MM.1S (cell line): Measurements from ENCODE around the gene ZSCAN26.
A peak's percentile ranks its signal among the peaks of the same experiment; 100 is the strongest.

Source experiments
- DNase-seq: peaks from one replicate; pipeline ENCODE4 v3.0.0-alpha.2; 2015
- H2AFZ ChIP-seq: fragments of 300-600 bp; sonication (generic); 2 replicates; pipeline ENCODE4 v1.6.0; 2016; ENCODE audit warnings: antibody characterized with exemption, low read length
- H3F3A ChIP-seq: fragments of 300-600 bp; sonication (generic); 2 replicates; pipeline ENCODE4 v1.6.1; 2016; ENCODE audit warnings: mild to moderate bottlenecking, antibody characterized with exemption, low read length, moderate library complexity, mixed read lengths; ENCODE audit not compliant: insufficient read depth
- H3K27ac ChIP-seq: fragments of 300-600 bp; sonication (generic); 2 replicates; pipeline ENCODE4 v1.5.1; 2016; ENCODE audit warnings: mild to moderate bottlenecking, low read length
- H3K27me3 ChIP-seq: fragments of 300-600 bp; sonication (generic); replicated peaks from 2 replicates; pipeline ENCODE4 v1.6.0; 2016; ENCODE audit warnings: low read length; ENCODE audit not compliant: insufficient read depth
- H3K36me3 ChIP-seq: fragments of 300-600 bp; sonication (generic); replicated peaks from 2 replicates; pipeline ENCODE4 v1.6.1; 2016; ENCODE audit warnings: mild to moderate bottlenecking, low read length, mixed read lengths; ENCODE audit not compliant: insufficient read depth
- H3K4me1 ChIP-seq: fragments of 300-600 bp; sonication (generic); 2 replicates; pipeline ENCODE4 v1.6.1; 2016; ENCODE audit warnings: low read length, mixed read lengths
- H3K4me2 ChIP-seq: fragments of 300-600 bp; sonication (generic); 2 replicates; pipeline ENCODE4 v1.6.0; 2016; ENCODE audit warnings: low read depth, low read length
- H3K4me3 ChIP-seq: fragments of 300-600 bp; sonication (generic); 2 replicates; pipeline ENCODE4 v1.5.1; 2016; ENCODE audit warnings: low read length, mixed read lengths
- H3K79me2 ChIP-seq: fragments of 300-600 bp; sonication (generic); 2 replicates; pipeline ENCODE4 v1.6.1; 2016; ENCODE audit warnings: mixed run types, low read length, mixed read lengths
- H3K9ac ChIP-seq: fragments of 300-600 bp; sonication (generic); 2 replicates; pipeline ENCODE4 v1.6.1; 2016; ENCODE audit warnings: low read length, mixed read lengths
- H3K9me2 ChIP-seq: fragments of 300-600 bp; sonication (generic); replicated peaks from 2 replicates; pipeline ENCODE4 v1.6.1; 2016; ENCODE audit warnings: mild to moderate bottlenecking, low read length, mixed read lengths; ENCODE audit not compliant: insufficient read depth
- H3K9me3 ChIP-seq: fragments of 300-600 bp; sonication (generic); replicated peaks from 2 replicates; pipeline ENCODE4 v1.6.1; 2016; ENCODE audit warnings: mild to moderate bottlenecking, low read length, mixed read lengths; ENCODE audit not compliant: insufficient read depth
- H4K20me1 ChIP-seq: fragments of 300-600 bp; sonication (generic); 2 replicates; pipeline ENCODE4 v1.6.1; 2016; ENCODE audit warnings: mild to moderate bottlenecking, low read length, moderate library complexity, mixed read lengths; ENCODE audit not compliant: insufficient read depth
- EZH2 ChIP-seq: fragments of 300-600 bp; sonication (generic); optimal IDR thresholded peaks from 2 replicates; pipeline ENCODE3; 2017; ENCODE audit warnings: low read depth, mild to moderate bottlenecking, antibody characterized with exemption, low read length, mixed read lengths
- EZH2phosphoT487 ChIP-seq: fragments of 300-600 bp; sonication (generic); IDR thresholded peaks from 2 replicates; pipeline ENCODE4 v1.6.1; 2018; ENCODE audit warnings: antibody characterized with exemption, low read length
- TF ChIP-seq, protein P1 (sequence below): fragments of 300-600 bp; sonication (generic); IDR thresholded peaks from 2 replicates; pipeline ENCODE4 v1.5.1; 2016; ENCODE audit warnings: antibody characterized with exemption, low read length, mixed read lengths

The ZSCAN26 gene

DNA sequence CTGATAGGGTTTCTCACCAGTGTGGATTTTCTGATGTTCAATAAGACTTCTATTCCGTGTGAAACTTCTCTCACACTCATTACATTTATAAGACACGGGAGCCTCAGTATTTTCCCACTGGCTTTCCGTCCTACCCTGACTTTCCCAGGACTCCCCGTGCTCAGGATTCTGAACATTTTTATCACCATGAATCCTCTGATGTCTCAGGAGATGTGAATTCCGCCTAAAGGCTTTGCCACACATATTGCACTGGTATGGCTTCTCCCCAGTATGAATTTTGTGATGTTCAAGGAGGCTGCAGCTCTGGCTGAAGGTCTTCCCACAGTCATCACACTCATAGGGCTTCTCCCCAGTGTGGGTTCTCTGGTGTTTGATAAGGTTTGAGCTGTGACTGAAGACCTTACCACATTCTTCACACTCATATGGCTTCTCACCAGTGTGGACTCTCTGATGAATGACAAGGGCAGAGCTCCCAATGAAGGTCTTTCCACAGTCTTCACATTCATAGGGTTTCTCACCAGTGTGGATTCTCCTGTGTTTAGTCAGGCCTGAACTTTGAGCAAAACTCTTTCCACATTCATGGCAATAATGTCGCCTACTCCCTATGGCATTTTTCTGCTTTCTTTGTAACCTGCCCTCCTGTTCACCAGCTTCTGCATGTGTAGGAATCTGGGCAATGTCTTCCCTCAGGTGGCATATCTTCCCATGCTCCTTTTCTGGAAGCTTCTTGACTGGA is 21.6 kb upstream of the ZSCAN26 start:
- H3K79me2 ChIP-seq = no peaks in the 10 kb centered on the region
- no peak overlapping the region for H2AFZ ChIP-seq
- H4K20me1 ChIP-seq = no peaks in the 10 kb centered on the region
- no peak overlapping the region for H3K4me2 ChIP-seq
- H3K9me2 ChIP-seq = no peaks in the 10 kb centered on the region
- H3K9me3 ChIP-seq = no peaks in the 10 kb centered on the region
- TF ChIP-seq EZH2 (no peak), EZH2phosphoT487 (no peak)
- TF ChIP-seq, protein P1, sequence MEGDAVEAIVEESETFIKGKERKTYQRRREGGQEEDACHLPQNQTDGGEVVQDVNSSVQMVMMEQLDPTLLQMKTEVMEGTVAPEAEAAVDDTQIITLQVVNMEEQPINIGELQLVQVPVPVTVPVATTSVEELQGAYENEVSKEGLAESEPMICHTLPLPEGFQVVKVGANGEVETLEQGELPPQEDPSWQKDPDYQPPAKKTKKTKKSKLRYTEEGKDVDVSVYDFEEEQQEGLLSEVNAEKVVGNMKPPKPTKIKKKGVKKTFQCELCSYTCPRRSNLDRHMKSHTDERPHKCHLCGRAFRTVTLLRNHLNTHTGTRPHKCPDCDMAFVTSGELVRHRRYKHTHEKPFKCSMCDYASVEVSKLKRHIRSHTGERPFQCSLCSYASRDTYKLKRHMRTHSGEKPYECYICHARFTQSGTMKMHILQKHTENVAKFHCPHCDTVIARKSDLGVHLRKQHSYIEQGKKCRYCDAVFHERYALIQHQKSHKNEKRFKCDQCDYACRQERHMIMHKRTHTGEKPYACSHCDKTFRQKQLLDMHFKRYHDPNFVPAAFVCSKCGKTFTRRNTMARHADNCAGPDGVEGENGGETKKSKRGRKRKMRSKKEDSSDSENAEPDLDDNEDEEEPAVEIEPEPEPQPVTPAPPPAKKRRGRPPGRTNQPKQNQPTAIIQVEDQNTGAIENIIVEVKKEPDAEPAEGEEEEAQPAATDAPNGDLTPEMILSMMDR = no peak
- H3K4me3 ChIP-seq = no peak overlapping the region
- DNase-seq = no peak
- no peaks in the 10 kb centered on the region; the same call in 1 of the 2 replicates for H3K36me3 ChIP-seq
- no peak overlapping the region for H3K9ac ChIP-seq
- no peak overlapping the region for H3K27ac ChIP-seq
- H3K27me3 ChIP-seq = no peaks in the 10 kb centered on the region
- no peaks in the 10 kb centered on the region for H3F3A ChIP-seq
- H3K4me1 ChIP-seq = no peaks in the 10 kb centered on the region

DNA sequence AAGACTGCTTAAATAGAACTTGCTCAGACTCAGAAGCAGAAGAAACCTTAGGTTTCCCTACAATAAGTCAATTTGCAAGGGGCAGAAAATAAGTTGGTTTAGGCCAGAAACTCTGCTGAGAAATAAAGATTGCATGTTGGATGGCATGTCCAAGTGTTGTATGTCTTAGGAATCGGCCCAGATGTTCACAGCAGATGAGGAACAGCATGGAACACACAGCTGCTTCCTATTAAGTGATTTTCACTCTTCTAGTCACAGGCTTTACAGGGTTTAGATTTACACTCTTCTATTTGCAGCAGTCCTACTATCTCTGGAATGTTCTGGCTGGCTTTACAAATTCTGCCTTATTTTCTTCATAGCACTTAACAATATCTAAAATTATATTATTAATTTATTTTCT is 18.0 kb upstream of the ZSCAN26 start:
- Histone ChIP-seq H3K9ac (no peak overlapping the region), H3K27me3 (no peaks in the 10 kb centered on the region), H3K27ac (no peak overlapping the region), H3K4me1 (peaks cover 12% of the 10 kb centered on the region), H3K4me3 (no peak overlapping the region), H3F3A (no peaks in the 10 kb centered on the region), H3K4me2 (no peak overlapping the region), H4K20me1 (no peaks in the 10 kb centered on the region), H3K79me2 (0 out of 2 replicates have a peak, but pooled peaks cover 5% of the 10 kb centered on the region), H3K9me3 (no peaks in the 10 kb centered on the region), H3K36me3 (no peaks in the 10 kb centered on the region; the same call in 1 of the 2 replicates), H2AFZ (no peak overlapping the region), H3K9me2 (no peaks in the 10 kb centered on the region)
- TF ChIP-seq EZH2phosphoT487 = no peak
- TF ChIP-seq EZH2 = no peak
- TF ChIP-seq, protein P1 = no peak
- no peak for DNase-seq

DNA sequence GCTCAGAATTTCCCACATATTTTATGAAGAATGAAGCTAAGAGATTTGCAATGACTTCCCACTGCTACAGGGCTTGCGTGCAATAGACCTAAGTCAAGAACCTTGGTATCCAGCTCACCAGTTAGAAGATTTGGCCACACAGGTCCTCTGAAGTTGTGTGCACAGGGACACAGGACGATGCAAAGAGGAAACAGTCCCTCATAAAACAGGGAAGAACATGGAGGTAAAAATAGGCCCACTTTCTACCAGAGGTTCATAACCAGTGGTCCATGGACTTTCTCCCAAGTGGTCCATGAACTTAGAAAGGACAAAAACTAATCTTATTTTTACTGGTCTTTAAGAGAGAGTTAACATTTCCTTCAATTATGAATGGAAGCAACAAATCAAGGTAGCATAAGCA is 16.2 kb upstream of the ZSCAN26 start:
- TF ChIP-seq, protein P1 = no peak
- no peak for TF ChIP-seq EZH2
- no peak for TF ChIP-seq EZH2phosphoT487
- Histone ChIP-seq H3K4me1 (peaks cover 12% of the 10 kb centered on the region), H3K4me3 (no peak overlapping the region), H3K9ac (no peak overlapping the region), H3K27ac (no peak overlapping the region), H3K36me3 (no peaks in the 10 kb centered on the region; the same call in 1 of the 2 replicates), H3K9me3 (no peaks in the 10 kb centered on the region), H4K20me1 (no peaks in the 10 kb centered on the region), H3K79me2 (0 out of 2 replicates have a peak, but pooled peaks cover 5% of the 10 kb centered on the region), H2AFZ (no peak overlapping the region), H3K9me2 (no peaks in the 10 kb centered on the region), H3F3A (no peaks in the 10 kb centered on the region), H3K27me3 (no peaks in the 10 kb centered on the region), H3K4me2 (peak overlapping the region; percentile 94; the same call in 1 of the 2 replicates)
- DNase-seq = no peak
